ENCODE data around the gene TBC1D10B.
"Not testable (repeated sequence)": the region's sequence is repeated elsewhere in the genome, so short reads cannot be mapped to it uniquely, and the experiment has no call there.

The TBC1D10B gene

DNA sequence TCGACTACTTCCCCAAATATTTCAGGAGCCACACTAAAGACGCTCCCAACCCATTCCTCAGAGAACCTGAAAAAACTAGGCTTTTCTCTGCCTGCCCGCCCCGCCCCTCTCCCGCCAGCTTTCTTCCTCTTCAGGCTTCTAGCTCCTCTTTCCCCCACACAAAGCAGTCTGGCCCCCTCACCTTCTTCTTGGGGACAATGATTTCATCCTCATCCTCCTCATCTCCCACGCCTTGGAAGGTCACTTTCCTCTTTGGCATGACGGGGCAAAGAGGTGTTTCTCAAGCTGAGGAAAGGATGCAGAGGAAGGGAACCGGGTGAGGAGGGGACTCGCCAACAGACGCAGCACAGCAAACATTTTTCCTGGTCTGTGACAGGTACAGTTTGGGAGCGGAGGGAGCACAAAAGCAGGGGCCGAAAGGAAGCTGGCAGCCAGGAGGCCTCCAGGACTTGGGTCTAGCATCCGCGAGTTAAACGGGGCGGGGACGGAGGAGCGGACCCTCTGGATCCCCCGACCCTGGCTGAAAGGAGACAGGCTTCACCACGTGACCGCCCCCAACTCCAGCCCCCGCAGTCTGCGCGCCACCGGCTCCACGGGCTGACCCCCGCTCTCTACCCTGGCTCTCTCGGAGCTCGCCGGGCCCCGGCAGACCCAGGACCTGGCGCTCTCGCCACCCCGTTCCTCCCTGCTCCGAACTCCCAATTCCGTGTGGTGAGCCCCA, 15.7 kb downstream of the TBC1D10B start:
- no peak for DNase-seq

DNA sequence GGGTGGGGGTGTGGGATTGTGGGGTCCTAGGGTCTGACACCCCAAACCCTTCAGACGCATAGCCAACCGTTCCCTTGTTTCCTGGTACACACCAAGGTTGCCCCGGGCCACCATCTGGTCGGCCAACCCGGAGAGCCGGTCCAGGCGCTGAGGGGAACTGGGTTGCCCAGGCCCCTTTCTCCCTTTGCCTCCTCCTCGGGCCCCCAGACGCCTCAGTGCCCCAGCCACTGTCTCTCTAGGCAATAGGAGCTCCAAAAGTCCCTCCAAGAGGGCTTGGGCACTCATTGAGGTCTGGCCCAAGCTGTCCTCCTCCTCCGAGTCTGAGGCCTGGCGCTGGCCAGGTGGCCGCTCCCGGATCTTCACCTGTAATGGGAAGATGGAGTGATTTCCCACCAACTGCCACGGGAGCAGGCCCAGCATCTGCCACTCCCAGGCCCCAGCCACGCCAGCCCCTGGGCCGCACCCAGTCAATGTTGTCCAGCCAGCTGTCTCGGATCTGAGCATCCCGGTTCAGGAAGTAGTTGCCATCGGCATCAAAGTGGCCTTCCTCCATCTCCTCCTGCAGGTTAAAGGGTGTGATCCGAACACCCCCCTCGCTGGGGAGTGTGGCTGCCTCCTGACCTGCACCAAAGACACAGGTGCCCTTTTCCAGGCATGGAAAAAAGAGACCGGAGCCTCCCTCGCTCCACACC, 16.7 kb downstream of the TBC1D10B start:
- DNase-seq = no peak

- DNase-seq = no peak
Measured at GRCh38 chr16:30352488-30353401, 17.5 kb downstream of the TBC1D10B start.

GRCh38 chr16:30351586-30352419, 18.5 kb downstream of the TBC1D10B start:
- DNase-seq = no peak

DNA sequence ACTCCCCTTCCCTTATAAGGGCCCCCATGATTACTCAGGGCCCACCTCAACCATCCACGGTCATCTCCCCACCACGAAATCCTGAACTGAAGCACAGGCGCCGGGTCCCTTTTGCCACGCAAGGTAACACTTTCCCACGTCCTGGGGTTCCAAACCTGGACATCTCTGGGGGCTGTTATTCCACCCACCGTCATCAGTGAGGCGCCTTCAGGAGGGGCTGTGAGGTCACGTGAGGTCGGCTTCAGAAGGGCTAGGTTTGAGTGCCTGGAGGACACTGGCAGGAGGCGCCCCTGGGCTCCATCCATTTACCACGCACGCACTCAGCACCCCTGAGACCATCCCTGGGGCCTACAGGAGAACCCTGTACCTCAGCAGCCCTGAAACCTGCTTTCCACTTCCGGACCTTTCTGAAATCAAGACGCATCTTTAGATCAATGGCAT, 19.3 kb downstream of the TBC1D10B start:
- no peak for DNase-seq

GRCh38 chr16:30350134-30350871, 20.0 kb downstream of the TBC1D10B start:
- DNase-seq = no peak

GRCh38 chr16:30349675-30350074, 20.6 kb downstream of the TBC1D10B start:
- DNase-seq = no peak

DNA sequence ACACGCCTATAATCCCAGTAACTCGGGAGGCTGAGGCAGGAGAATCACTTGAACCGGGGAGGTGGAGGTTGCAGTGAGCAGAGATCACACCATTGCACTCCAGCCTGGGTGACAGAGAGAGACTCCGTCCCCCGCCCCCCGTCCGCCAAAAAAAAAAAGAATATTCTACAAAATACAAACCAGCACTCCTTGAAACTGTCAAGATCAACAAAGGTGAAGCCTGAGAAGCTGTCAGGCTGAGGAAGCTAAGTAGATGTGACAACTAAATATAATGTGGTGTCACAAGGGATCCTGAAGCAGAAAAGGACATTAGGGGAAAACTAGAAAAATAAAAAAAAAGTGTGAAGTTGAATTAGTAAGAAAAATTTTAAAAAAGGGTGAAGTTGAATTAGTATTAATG, 21.4 kb downstream of the TBC1D10B start:
- DNase-seq = no peak

DNA sequence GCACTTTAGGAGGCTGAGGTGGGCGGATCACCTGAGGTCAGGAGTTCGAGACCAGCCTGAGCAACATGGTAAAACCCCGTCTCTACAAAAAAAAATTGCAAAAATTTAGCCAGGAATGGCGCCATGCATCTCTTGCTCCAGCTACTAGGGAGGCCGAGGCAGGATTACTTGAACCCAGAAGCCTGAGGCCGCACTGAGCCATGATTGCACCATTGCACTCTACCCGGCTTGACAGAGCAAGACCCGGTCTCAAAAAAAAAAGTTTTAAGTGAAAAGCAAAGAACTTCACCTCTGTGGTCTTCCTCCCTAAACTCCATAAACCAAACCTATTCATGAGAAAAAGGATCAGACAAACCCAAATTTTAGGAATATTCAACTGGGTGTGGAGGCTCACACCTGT, 22.2 kb downstream of the TBC1D10B start:
- DNase-seq = no peak

GRCh38 chr16:30346286-30346685, 24.0 kb downstream of the TBC1D10B start:
- DNase-seq = no peak

DNA sequence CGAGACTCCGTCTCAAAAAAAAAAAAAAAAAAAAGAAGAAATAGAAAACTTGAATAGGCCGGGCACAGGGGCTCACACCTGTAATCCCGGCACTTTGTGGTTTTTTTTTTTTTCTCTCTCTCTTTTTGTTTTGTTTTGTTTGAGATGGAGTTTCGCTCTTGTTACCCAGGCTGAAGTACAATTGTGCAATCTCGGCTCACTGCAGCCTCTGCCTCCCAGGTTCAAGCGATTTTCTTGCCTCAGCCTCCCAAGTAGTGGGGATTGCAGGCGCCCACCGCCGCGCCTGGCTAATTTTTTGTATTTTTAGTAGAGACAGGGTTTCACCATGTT, 26.8 kb downstream of the TBC1D10B start:
- DNase-seq = not testable (repeated sequence)

GRCh38 chr16:30342751-30343490, 27.4 kb downstream of the TBC1D10B start:
- no peak for DNase-seq

- peak; percentile 11 for DNase-seq
Measured at GRCh38 chr16:30341971-30342370, 28.3 kb downstream of the TBC1D10B start.

GRCh38 chr16:30340621-30341020, 29.7 kb downstream of the TBC1D10B start:
- DNase-seq = peak; percentile 13

DNA sequence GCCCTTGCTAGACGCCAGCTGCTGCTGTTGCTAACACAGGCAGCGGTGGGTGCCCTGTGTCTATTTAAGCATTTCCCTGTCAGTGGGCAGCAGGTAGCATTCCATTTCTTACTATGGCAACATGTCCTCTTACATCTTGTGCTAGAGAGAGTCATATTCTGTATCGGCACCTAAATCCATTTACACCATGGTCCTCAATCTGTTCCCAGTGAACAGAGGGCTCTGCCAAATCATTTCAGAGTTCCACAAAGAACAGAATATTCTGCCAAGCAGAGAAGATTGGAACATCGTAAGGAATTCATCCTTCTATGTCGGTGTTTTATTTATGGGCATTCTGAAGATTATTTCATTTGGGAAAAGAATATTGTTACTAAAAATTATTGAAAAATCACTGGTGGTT, 31.6 kb downstream of the TBC1D10B start:
- DNase-seq = not testable (repeated sequence)

DNA sequence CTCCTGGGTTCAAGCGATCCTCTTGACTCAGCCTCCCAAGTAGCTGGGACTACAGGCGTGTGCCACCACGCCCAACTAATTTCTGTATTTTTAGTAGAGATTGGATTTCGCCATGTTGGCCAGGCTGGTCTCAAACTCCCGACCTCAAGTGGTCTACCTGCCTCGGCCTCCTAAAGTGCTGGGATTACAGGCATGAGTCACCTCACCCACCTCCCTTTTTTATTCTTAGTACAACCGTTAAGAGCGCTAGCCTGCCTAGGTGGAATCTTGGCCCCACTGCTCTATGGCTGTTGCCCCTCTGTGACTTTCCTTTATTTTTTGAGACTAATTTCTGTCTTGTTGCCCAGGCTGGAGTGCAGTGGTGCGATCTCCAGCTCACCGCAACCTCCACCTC, 32.3 kb downstream of the TBC1D10B start:
- not testable (repeated sequence) for DNase-seq

GRCh38 chr16:30335598-30336474, 34.5 kb downstream of the TBC1D10B start:
- DNase-seq = peak; percentile 45

GRCh38 chr16:30335028-30335597, 35.2 kb downstream of the TBC1D10B start:
- DNase-seq = peak; percentile 82

DNA sequence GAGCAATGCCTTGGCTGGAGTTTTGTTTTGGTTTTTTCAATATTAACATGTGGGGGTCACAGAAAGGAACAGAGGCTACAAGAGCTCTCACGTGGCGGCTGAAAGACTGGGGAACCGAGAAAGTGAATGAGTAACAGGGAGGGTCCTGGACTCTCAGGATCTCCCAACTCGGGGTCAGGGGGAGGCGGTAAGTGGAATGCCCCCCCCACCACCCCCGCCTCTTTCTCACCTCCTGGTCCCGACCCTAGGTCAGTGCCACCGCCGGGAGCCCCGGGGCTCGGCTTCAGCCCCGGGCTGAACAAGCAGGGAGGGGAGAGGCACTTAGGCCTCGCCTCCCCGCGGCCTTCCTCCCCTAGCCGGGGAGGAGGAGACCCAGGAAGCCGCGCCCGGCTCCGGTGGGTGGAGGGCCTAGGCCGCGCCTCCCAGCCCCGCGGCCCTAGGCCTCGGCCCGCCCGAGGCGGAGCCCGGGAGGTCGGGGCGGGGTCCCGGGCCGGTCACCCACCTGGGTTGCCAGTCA, 35.8 kb downstream of the TBC1D10B start:
- DNase-seq = peak; percentile 86
